Breast epithelium (tissue), 3 donors: Measurements from ENCODE around the gene LRIF1.

Experiments used
- POLR2A ChIP-seq: fragments of 450-650 bp; IDR thresholded peaks from one replicate; pipeline ENCODE4 v1.6.1; 2016; ENCODE audit warnings: antibody characterized with exemption, mild to moderate bottlenecking, moderate library complexity
- TF ChIP-seq, protein P1 (sequence below), 3 donors: fragments of 450-650 bp; IDR thresholded peaks; one replicate each; pipeline ENCODE4 v1.5.1; 2016 to 2017; ENCODE audit warnings: antibody characterized with exemption in 3 of 3, mild to moderate bottlenecking in 3 of 3, moderate library complexity in 3 of 3

DNA sequence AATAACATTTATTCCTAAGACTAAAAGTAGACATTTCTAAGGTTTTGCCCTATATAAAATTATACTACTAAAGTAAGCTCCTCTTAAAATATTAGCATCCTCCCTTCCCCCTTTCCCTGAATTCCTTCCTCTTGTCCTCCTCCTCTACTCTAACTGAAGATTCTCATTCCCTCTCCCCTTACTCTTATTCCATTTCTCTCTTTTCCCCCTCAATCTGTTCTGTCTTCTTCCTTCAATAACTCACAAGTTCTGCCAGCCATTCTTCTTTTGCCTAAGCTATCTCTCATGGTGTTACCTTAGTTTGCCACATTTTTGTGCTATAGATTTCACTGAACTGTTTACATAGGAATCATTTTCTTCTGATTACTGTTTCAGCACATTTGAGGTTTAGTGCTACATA lies 10.7 kb downstream of the LRIF1 start:
- no peak for TF ChIP-seq POLR2A
- TF ChIP-seq, protein P1, sequence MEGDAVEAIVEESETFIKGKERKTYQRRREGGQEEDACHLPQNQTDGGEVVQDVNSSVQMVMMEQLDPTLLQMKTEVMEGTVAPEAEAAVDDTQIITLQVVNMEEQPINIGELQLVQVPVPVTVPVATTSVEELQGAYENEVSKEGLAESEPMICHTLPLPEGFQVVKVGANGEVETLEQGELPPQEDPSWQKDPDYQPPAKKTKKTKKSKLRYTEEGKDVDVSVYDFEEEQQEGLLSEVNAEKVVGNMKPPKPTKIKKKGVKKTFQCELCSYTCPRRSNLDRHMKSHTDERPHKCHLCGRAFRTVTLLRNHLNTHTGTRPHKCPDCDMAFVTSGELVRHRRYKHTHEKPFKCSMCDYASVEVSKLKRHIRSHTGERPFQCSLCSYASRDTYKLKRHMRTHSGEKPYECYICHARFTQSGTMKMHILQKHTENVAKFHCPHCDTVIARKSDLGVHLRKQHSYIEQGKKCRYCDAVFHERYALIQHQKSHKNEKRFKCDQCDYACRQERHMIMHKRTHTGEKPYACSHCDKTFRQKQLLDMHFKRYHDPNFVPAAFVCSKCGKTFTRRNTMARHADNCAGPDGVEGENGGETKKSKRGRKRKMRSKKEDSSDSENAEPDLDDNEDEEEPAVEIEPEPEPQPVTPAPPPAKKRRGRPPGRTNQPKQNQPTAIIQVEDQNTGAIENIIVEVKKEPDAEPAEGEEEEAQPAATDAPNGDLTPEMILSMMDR (IDR thresholded peaks at IDR 0.05), result no peak
